HG03460 (cell line): ENCODE results near the gene MPPED1.

Source experiments
- ATAC-seq: cut with Tn5 transposase; IDR thresholded peaks from one replicate; pipeline ENCODE4 v1.9.1; 2021; ENCODE audit not compliant: unreplicated experiment

Gene MPPED1

GRCh38 chr22:43474161-43475101, 62.6 kb downstream of the MPPED1 start:
- ATAC-seq: no peak

- ATAC-seq: no peak
These were observed 63.8 kb downstream of the MPPED1 start for GRCh38 chr22:43475549-43476076.

- ATAC-seq: no peak
These were observed 64.5 kb downstream of the MPPED1 start for GRCh38 chr22:43476341-43476740.

- no peak for ATAC-seq
These were observed 65.2 kb downstream of the MPPED1 start for GRCh38 chr22:43476751-43477725.

- ATAC-seq: no peak
These were observed 66.2 kb downstream of the MPPED1 start for GRCh38 chr22:43477966-43478365.

GRCh38 chr22:43478621-43479300, 66.9 kb downstream of the MPPED1 start:
- no peak for ATAC-seq

- ATAC-seq: no peak
These were observed 67.6 kb downstream of the MPPED1 start for GRCh38 chr22:43479301-43479950.

GRCh38 chr22:43479962-43480361, 68.1 kb downstream of the MPPED1 start:
- no peak for ATAC-seq

- ATAC-seq: no peak
These were observed 69.9 kb downstream of the MPPED1 start for GRCh38 chr22:43481568-43482317.

- no peak for ATAC-seq
These were observed 70.5 kb downstream of the MPPED1 start for GRCh38 chr22:43482318-43482625.

GRCh38 chr22:43483266-43483665, 71.5 kb downstream of the MPPED1 start:
- no peak for ATAC-seq

GRCh38 chr22:43483669-43484068, 71.9 kb downstream of the MPPED1 start:
- ATAC-seq: no peak

GRCh38 chr22:43484227-43484626, 72.4 kb downstream of the MPPED1 start:
- no peak for ATAC-seq

- no peak for ATAC-seq
These were observed 73.8 kb downstream of the MPPED1 start for GRCh38 chr22:43485502-43486089.

- ATAC-seq: no peak
These were observed 75.7 kb downstream of the MPPED1 start for GRCh38 chr22:43487311-43488030.

- ATAC-seq: no peak
These were observed 76.4 kb downstream of the MPPED1 start for GRCh38 chr22:43488031-43488866.

GRCh38 chr22:43488937-43489336, 77.1 kb downstream of the MPPED1 start:
- no peak for ATAC-seq

GRCh38 chr22:43490311-43490710, 78.5 kb downstream of the MPPED1 start:
- ATAC-seq: no peak
